GM18502 (cell line): ENCODE results near the gene NFASC.

ENCODE experiments used
- ATAC-seq: cut with Tn5 transposase; IDR thresholded peaks from one replicate; pipeline ENCODE4 v1.9.1; 2021; ENCODE audit warnings: mild to moderate bottlenecking; ENCODE audit not compliant: unreplicated experiment, poor library complexity

Gene NFASC

GRCh38 chr1:204854286-204854685, 16.4 kb upstream of the NFASC start:
- ATAC-seq: no peak

DNA sequence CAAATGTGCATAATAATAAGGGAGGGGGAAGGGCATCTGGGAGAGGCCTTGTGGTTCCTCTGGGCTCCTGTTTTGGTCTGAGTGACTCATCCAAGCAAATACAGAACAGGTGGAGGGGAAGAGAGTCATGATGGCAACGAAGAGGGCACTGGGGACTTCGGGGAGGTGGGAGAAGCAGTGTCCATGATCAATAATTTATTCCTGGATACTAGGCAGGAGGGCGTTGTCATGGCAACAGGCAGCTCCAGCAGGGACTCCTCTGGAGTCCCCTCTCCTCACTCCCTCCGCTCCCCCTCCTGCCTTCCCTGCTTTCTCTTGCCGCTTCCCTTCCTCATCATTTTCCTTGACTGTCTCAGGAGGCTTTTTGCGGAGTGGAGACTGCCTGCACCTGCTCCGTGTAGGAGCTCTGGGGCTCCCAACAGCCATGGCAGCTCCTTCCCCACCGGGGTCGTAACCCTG, 12.3 kb upstream of the NFASC start:
- ATAC-seq: no peak

GRCh38 chr1:204859861-204860267, 10.8 kb upstream of the NFASC start:
- ATAC-seq: no peak

- no peak for ATAC-seq
Measured at GRCh38 chr1:204863024-204863423, 7.6 kb upstream of the NFASC start.

DNA sequence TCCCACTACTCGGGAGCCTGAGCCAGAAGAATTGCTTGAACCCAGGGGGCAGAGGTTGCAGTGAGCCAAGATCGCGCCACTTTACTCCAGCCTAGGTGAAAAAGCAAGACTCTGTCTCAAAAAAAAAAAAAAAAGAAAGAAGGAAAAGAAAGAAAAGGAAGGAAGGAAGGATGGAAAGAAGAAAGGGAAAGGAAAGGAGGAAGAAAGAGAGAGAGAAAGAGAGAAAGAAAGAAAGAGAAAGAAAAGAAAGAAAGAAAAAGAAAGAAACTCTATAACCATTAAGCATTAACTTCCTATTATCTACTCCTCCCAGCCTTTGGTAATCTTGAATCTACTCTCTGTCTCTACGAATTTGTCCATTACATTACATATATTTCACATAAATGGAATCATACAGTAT, 6.9 kb upstream of the NFASC start:
- ATAC-seq: no peak

GRCh38 chr1:204866051-204866596, 4.5 kb upstream of the NFASC start:
- no peak for ATAC-seq

- ATAC-seq: no peak
Measured at GRCh38 chr1:204867203-204867602, 3.5 kb upstream of the NFASC start.

- ATAC-seq: no peak
Measured at GRCh38 chr1:204867666-204868339, 2.9 kb upstream of the NFASC start.

DNA sequence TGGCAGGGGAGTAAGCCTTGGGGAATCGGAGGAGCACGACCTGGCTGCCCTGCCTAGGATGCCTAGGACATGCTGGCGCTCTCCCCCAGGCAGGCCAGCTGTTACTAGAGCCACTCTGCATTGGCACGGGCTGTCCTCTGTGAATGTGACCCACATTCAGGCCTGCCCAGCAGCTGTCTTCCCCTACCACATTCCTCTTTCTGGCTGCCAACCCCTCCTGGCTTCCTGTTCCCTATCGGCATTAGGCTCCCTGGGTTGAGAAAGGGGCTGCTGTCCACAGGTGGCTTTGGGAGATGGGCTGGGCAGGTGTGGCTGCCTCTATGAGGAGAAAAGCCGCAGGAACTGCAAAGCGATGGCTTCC, 2.3 kb upstream of the NFASC start:
- ATAC-seq: no peak

DNA sequence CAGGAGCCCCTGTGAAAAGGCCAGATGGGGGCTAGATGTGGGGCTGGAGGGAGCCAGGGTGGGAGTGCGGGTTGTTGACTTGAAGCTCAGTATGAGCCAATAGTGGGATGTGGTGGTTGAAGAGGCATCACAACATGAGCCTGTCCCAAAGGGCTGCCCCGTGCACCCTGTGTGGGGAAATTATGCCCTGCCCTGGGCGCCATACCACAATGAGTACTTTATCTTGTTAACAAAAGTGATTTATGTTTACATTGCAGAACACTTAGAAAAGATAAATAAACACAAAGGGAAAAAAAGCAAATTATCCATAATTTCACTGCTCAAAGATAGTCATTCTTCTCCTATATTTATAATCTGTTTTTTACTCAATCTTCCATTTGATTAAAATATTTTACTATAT, 1.6 kb upstream of the NFASC start:
- ATAC-seq: no peak

- ATAC-seq: no peak
Measured at GRCh38 chr1:204871405-204872037, 859 bp downstream of the NFASC start.

DNA sequence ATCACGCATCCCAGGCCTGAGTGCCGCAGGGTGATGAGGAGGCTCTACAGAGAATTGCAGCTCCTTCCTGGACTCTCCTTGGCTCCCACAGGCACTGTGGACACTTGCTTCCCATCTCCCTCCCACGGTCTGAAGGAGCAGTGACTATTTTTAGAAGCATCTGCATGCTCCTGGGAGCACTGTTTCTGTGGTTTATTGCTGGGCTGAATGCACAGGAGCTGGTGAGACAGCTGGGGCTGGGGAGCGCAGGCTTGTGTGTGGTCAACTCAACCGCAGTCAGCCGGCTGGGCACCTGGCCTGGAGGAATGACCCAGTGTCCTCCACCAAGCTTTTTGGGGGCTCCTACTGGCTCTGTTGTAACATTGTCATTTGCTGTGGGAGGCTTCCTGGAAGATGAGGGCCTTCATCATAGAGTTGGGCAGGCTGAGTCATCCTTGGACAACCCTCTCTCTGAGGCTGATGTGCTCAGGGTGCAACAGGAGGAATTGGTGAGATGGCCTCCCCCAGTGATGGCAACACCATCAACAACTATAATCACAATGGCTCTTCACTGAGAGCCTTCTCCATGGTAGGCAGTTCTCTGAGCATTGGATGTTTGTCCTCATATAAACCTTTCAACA, 1.7 kb downstream of the NFASC start:
- ATAC-seq: no peak

GRCh38 chr1:204873176-204873575, 2.5 kb downstream of the NFASC start:
- ATAC-seq: no peak

GRCh38 chr1:204873714-204874113, 3.1 kb downstream of the NFASC start:
- no peak for ATAC-seq

- no peak for ATAC-seq
Measured at GRCh38 chr1:204874274-204874673, 3.6 kb downstream of the NFASC start.

DNA sequence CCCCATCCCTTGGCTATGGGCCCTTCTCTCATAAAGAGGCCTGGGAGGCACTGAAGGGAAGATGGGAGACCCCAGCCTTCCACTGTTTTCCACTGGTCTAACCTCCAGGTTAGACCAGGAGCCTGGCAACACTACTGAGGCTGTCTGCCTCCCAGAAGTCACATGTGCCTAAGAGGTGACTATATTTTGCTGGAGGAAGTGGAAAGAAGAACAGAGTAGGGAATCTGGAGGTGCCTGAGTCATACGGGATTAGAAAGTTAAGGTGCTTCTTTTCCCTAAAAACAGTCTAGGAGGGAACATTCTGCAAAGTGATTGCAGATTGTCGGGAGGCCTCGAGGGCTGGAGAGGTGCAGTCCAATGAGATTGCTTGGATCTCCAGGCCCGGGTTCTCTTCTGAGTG, 4.6 kb downstream of the NFASC start:
- no peak for ATAC-seq

- ATAC-seq: no peak
Measured at GRCh38 chr1:204878621-204879234, 8.1 kb downstream of the NFASC start.

DNA sequence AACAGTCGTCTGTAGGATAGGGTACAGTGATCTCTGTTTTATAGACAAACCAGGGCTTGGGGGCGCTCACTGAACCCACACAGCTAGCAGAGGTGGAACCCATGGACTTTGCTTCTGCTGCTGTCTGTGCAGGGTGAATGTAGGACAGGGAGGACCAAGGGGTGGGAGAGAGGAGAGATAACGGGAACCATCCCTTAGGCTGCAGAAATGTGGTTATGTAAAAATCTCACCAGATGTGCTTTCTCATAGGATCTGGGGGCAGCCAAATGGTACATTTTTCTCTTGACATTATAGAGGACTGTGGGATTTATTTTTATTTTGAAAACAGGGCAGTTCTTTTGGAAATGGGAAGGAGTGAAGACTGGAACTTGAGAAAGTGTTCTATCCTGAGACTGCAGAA, 8.7 kb downstream of the NFASC start:
- ATAC-seq: no peak

DNA sequence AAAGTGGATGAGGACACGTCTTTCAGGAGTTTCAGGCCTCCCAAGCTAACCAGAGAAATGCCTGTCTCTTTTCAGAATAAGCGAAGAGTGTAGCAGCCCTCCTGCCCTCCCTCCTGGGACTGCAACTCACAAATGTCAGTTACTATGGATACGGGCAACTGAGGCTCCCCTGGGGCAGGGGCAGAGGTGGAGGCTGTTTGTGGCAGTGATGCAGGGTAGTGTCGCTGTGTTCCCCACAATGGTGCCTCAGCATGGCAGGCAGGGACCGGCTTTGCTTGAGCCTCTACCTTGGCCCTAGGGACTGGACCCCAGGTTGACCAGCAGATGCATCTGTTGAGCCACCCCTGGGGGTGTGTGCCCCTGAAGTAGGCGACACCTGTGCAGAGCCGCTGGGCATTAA, 10.2 kb downstream of the NFASC start:
- ATAC-seq: no peak

GRCh38 chr1:204882479-204882878, 11.8 kb downstream of the NFASC start:
- no peak for ATAC-seq

GRCh38 chr1:204883405-204883804, 12.7 kb downstream of the NFASC start:
- ATAC-seq: no peak
